Keratinocyte (primary cell): Measurements from ENCODE around the gene TJP3. TPM values are rescaled to one million over a fixed set of nuclear protein-coding genes. Genes with fewer than 3 reads are reported as not detected.

ENCODE experiments used
- DNase-seq: peaks from one replicate; pipeline ENCODE4 v3.0.0-alpha.2; 2011; ENCODE audit warnings: low read depth, missing footprints, low spot score
- FAIRE-seq: peaks from 2 replicates; lab custom pipeline; 2011; peaks lifted over from hg19 to GRCh38; lab: Jason Lieb, UNC
- H2AFZ ChIP-seq: 2 replicates; pipeline ENCODE4 v1.6.0; 2012; ENCODE audit warnings: low read length, control low read depth, inconsistent platforms; ENCODE audit not compliant: control insufficient read depth
- H3K27ac ChIP-seq: 2 replicates; pipeline ENCODE4 v1.5.1; 2011; ENCODE audit warnings: low read length; ENCODE audit not compliant: control insufficient read depth, insufficient read depth
- H3K27me3 ChIP-seq: 3 replicates; pipeline ENCODE4 v1.6.0; 2011; ENCODE audit warnings: low read length; ENCODE audit not compliant: control insufficient read depth, insufficient read depth; ENCODE audit errors: extremely low read depth
- H3K36me3 ChIP-seq, 2 experiments: 2 replicates in 1 of 2; 3 replicates in 1 of 2; pipeline ENCODE4 v1.5.1; 2011; ENCODE audit warnings: low read length in 2 of 2, mild to moderate bottlenecking in 1 of 2; ENCODE audit not compliant: control insufficient read depth in 2 of 2, insufficient read depth in 2 of 2; ENCODE audit errors: extremely low read depth in 1 of 2
- H3K4me1 ChIP-seq: 3 replicates; pipeline ENCODE4 v1.5.1; 2011; ENCODE audit warnings: low read length; ENCODE audit not compliant: control insufficient read depth, insufficient read depth; ENCODE audit errors: extremely low read depth
- H3K4me2 ChIP-seq: 3 replicates; pipeline ENCODE4 v1.6.0; 2011; ENCODE audit warnings: low read depth, low read length; ENCODE audit not compliant: control insufficient read depth, insufficient read depth; ENCODE audit errors: extremely low read depth
- H3K4me3 ChIP-seq, 3 experiments: fragments of 200-600 bp in 1 of 3; sonication (generic) in 1 of 3; 2 replicates in 2 of 3; 3 replicates in 1 of 3; pipeline ENCODE4 v1.5.1; 2011 to 2016; ENCODE audit warnings: low read length in 3 of 3, mild to moderate bottlenecking in 3 of 3, control low read depth in 2 of 3, inconsistent platforms in 1 of 3, low read depth in 1 of 3, mixed read lengths in 1 of 3, mixed run types in 1 of 3, moderate library complexity in 1 of 3; ENCODE audit not compliant: control insufficient read depth in 2 of 3, insufficient read depth in 2 of 3; ENCODE audit errors: extremely low read depth in 1 of 3
- H3K79me2 ChIP-seq: 2 replicates; pipeline ENCODE4 v1.6.0; 2012; ENCODE audit warnings: low read length; ENCODE audit not compliant: control insufficient read depth, insufficient read depth
- H3K9ac ChIP-seq: 3 replicates; pipeline ENCODE4 v1.6.0; 2011; ENCODE audit warnings: low read length; ENCODE audit not compliant: control insufficient read depth, insufficient read depth; ENCODE audit errors: extremely low read depth
- H3K9me1 ChIP-seq: 3 replicates; pipeline ENCODE4 v1.6.0; 2011; ENCODE audit warnings: low read length; ENCODE audit not compliant: control insufficient read depth, insufficient read depth; ENCODE audit errors: extremely low read depth
- H3K9me3 ChIP-seq: 2 replicates; pipeline ENCODE4 v1.5.1; 2012; ENCODE audit warnings: low read depth, low read length; ENCODE audit not compliant: control insufficient read depth
- H4K20me1 ChIP-seq: 3 replicates; pipeline ENCODE4 v1.6.0; 2011; ENCODE audit warnings: low read length; ENCODE audit not compliant: control insufficient read depth, insufficient read depth; ENCODE audit errors: extremely low read depth
- CTCF ChIP-seq, 3 experiments: IDR thresholded peaks in 1 of 3; conservative IDR thresholded peaks in 1 of 3; optimal IDR thresholded peaks in 1 of 3; 2 replicates in 2 of 3; 3 replicates in 1 of 3; pipeline versions ENCODE3 to v1.5.1; 2011; ENCODE audit warnings: low read length in 3 of 3, mild to moderate bottlenecking in 3 of 3, moderate library complexity in 2 of 3, control low read depth in 1 of 3, inconsistent platforms in 1 of 3; ENCODE audit not compliant: insufficient read depth in 2 of 3; ENCODE audit errors: extremely low read depth in 1 of 3
- EZH2 ChIP-seq: IDR thresholded peaks from one replicate; pipeline ENCODE4 v1.6.1; 2012; ENCODE audit warnings: inconsistent platforms, mild to moderate bottlenecking, low read length, moderate library complexity
- dilution Hi-C: fragments of 300-500 bp; cut with MboI; formaldehyde crosslinking; loops from one replicate; pipeline ENCODE4 v1.7.0; 2020; ENCODE audit warnings: low sequenced_read_pairs; ENCODE audit not compliant: extremely low pct_ligation_motif_present
- polyA plus RNA-seq, 5 experiments: library from polyadenylated mRNA; depleted of rRNA in 3 of 5; stranded (reverse) in 3 of 5; stranded (forward) in 1 of 5; unstranded in 1 of 5; fragments of >200 nt; gene quantifications; 1 replicate in 1 of 5; 2 replicates in 3 of 5; 3 replicates in 1 of 5; pipeline versions ENCODE4 v1.2.1 to v1.2.3, GENCODE V29; 2011 to 2012; ENCODE audit warnings: missing spikeins in 2 of 5, low read depth in 1 of 5, low replicate concordance in 1 of 5

The TJP3 gene
- polyA plus RNA-seq, 1 donor (not counting 4 experiments of a cell fraction or from before 2014, with no cell fraction given) = 0.08 TPM

GRCh38 chr19:3667037-3667638 lies 41.0 kb upstream of the TJP3 start:
- H2AFZ ChIP-seq = no peak overlapping the region
- no peaks in the 10 kb centered on the region for H3K9me3 ChIP-seq
- H3K9me1 ChIP-seq = no peaks in the 10 kb centered on the region
- H3K4me1 ChIP-seq = peaks cover 7% of the 10 kb centered on the region
- FAIRE-seq (no peak), DNase-seq (no peak)
- H3K36me3 ChIP-seq = peaks cover 4 to 10% of the 10 kb centered on the region in 2 experiments
- H3K9ac ChIP-seq = no peak overlapping the region
- no peaks in the 10 kb centered on the region for H3K27me3 ChIP-seq
- no peak overlapping the region for H3K4me3 ChIP-seq
- H3K4me2 ChIP-seq = no peak overlapping the region
- TF ChIP-seq EZH2 = no peak
- no peak for TF ChIP-seq CTCF (optimal IDR thresholded peaks at IDR 0.05 in 1 of 3, IDR thresholded peaks at IDR 0.05 in 1 of 3, conservative IDR thresholded peaks at IDR 0.05 in 1 of 3; ENCODE audit: extremely low read depth in 1 of 3, insufficient read depth in 2 of 3, low read length in 3 of 3)
- no peaks in the 10 kb centered on the region for H3K79me2 ChIP-seq
- dilution Hi-C loops = no loop called here
- no peak overlapping the region for H3K27ac ChIP-seq
- peaks cover 13% of the 10 kb centered on the region for H4K20me1 ChIP-seq

- Histone ChIP-seq H2AFZ (no peak overlapping the region), H3K27ac (no peak overlapping the region), H3K36me3 (peaks cover 4 to 9% of the 10 kb centered on the region in 2 experiments), H3K4me3 (no peak overlapping the region), H3K9ac (no peak overlapping the region), H3K4me1 (peaks cover 7% of the 10 kb centered on the region), H3K79me2 (no peaks in the 10 kb centered on the region), H3K4me2 (no peak overlapping the region), H3K9me3 (no peaks in the 10 kb centered on the region), H3K27me3 (no peaks in the 10 kb centered on the region), H3K9me1 (no peaks in the 10 kb centered on the region), H4K20me1 (peaks cover 13% of the 10 kb centered on the region)
- DNase-seq (no peak), FAIRE-seq (no peak)
- TF ChIP-seq CTCF (optimal IDR thresholded peaks at IDR 0.05 in 1 of 3, IDR thresholded peaks at IDR 0.05 in 1 of 3, conservative IDR thresholded peaks at IDR 0.05 in 1 of 3; ENCODE audit: extremely low read depth in 1 of 3, insufficient read depth in 2 of 3, low read length in 3 of 3) (no peak), EZH2 (no peak)
- dilution Hi-C loops = no loop called here
Measured at GRCh38 chr19:3667766-3668165, 40.4 kb upstream of the TJP3 start.
